Esophagus muscularis mucosa (tissue), 3 donors: ENCODE results near the gene TTLL4.

Experiments
- CTCF ChIP-seq, 3 experiments: fragments of 200-600 bp in 2 of 3; fragments of 450-650 bp in 1 of 3; sonication (generic) in 2 of 3; IDR thresholded peaks; one replicate each; pipeline ENCODE4 v1.5.1; 2017 to 2019; ENCODE audit warnings: antibody characterized with exemption in 3 of 3, mild to moderate bottlenecking in 2 of 3, moderate library complexity in 1 of 3
- POLR2A ChIP-seq: fragments of 450-650 bp; IDR thresholded peaks from one replicate; pipeline ENCODE4 v1.6.1; 2017; ENCODE audit warnings: antibody characterized with exemption, moderate library complexity, mild to moderate bottlenecking, low read depth
- POLR2AphosphoS5 ChIP-seq, 2 donors: sonication (generic); formaldehyde crosslinking; IDR thresholded peaks; one replicate each; pipeline ENCODE4 v1.6.1; 2017; ENCODE audit warnings: antibody characterized with exemption in 2 of 2

GRCh38 chr2:218671097-218671653 lies 39.5 kb upstream of the TTLL4 start:
- TF ChIP-seq CTCF (IDR thresholded peaks at IDR 0.05) (no peak), POLR2A (no peak), POLR2AphosphoS5 (IDR thresholded peaks at IDR 0.05) (no peak)
